GM12892 (cell line): ENCODE data around the gene HNF4A.

Source experiments
- DNase-seq: peaks from one replicate; pipeline ENCODE4 v3.0.0; 2011; ENCODE audit not compliant: insufficient read length
- FAIRE-seq: peaks from 2 replicates; lab custom pipeline; 2011; peaks lifted over from hg19 to GRCh38; lab: Jason Lieb, UNC
- POLR2A ChIP-seq: IDR thresholded peaks from 2 replicates; pipeline ENCODE4 v1.6.1; 2011; ENCODE audit warnings: low read depth, low read length, control low read depth
- POLR2AphosphoS5 ChIP-seq: IDR thresholded peaks from 2 replicates; pipeline ENCODE4 v1.6.1; 2011; ENCODE audit warnings: low read depth, low read length, control low read depth
- TAF1 ChIP-seq: IDR thresholded peaks from 2 replicates; pipeline ENCODE4 v1.6.1; 2011; ENCODE audit warnings: low read depth, mild to moderate bottlenecking, control low read depth, low read length, borderline replicate concordance

Gene HNF4A

GRCh38 chr20:44394702-44395460, 39.4 kb downstream of the HNF4A start:
- DNase-seq (no peak), FAIRE-seq (no peak)

GRCh38 chr20:44395461-44396340, 40.2 kb downstream of the HNF4A start:
- DNase-seq (no peak), FAIRE-seq (no peak)
- TF ChIP-seq POLR2AphosphoS5 (no peak), TAF1 (no peak), POLR2A (no peak)

More at GRCh38 chr20:44394702-44395460, 39.4 kb downstream of the HNF4A start:
- TF ChIP-seq TAF1 (no peak), POLR2AphosphoS5 (no peak), POLR2A (no peak)

GRCh38 chr20:44396369-44397130, 41.1 kb downstream of the HNF4A start:
- FAIRE-seq (no peak), DNase-seq (no peak)
- TF ChIP-seq POLR2AphosphoS5 (no peak), POLR2A (no peak), TAF1 (no peak)

- TF ChIP-seq TAF1: no peak
- no peak for TF ChIP-seq POLR2A
- no peak for TF ChIP-seq POLR2AphosphoS5
- DNase-seq: no peak
- FAIRE-seq: no peak
Measured at GRCh38 chr20:44398335-44398734, 42.8 kb downstream of the HNF4A start.

GRCh38 chr20:44399446-44399845, 43.9 kb downstream of the HNF4A start:
- DNase-seq: no peak
- FAIRE-seq: no peak
- TF ChIP-seq POLR2AphosphoS5 (no peak), TAF1 (no peak), POLR2A (no peak)

- TF ChIP-seq TAF1 (no peak), POLR2A (no peak), POLR2AphosphoS5 (no peak)
- no peak for FAIRE-seq
Measured at GRCh38 chr20:44400671-44400969, 45.1 kb downstream of the HNF4A start.

GRCh38 chr20:44400970-44401769, 45.7 kb downstream of the HNF4A start:
- FAIRE-seq: no peak
- TF ChIP-seq TAF1 (no peak), POLR2A (no peak), POLR2AphosphoS5 (no peak)
- no peak for DNase-seq

More at GRCh38 chr20:44400671-44400969, 45.1 kb downstream of the HNF4A start:
- no peak for DNase-seq

GRCh38 chr20:44401770-44402390, 46.4 kb downstream of the HNF4A start:
- no peak for FAIRE-seq
- no peak for DNase-seq
- TF ChIP-seq POLR2A: no peak
- no peak for TF ChIP-seq POLR2AphosphoS5
- TF ChIP-seq TAF1: no peak

- no peak for DNase-seq
- FAIRE-seq: no peak
- TF ChIP-seq POLR2AphosphoS5 (no peak), TAF1 (no peak), POLR2A (no peak)
Measured at GRCh38 chr20:44402391-44403193, 47.1 kb downstream of the HNF4A start.
